IMR-90 (cell line): Measurements from ENCODE around the gene LAMA3. TPM values are rescaled to one million over a fixed set of nuclear protein-coding genes. Genes with fewer than 3 reads are reported as not detected.

Experiments used
- ATAC-seq: fragments of 200-7000 bp; cut with Tn5 transposase; 2 replicates; pipeline ENCODE4 v1.9.1; 2020; ENCODE audit warnings: low read depth, mild to moderate bottlenecking, moderate library complexity
- BruUV-seq: library from RNA; stranded (reverse); fragments of 400-500 nt; replicated peaks from 2 replicates; lab custom pipeline; 2021; lab: Mats Ljungman, UMichigan
- CTCF ChIA-PET: fragments of 300-600 bp; formaldehyde crosslinking; extraction: SDS; loops from one replicate; lab custom pipeline; 2021; ENCODE audit warnings: antibody characterized with exemption; lab: Yijun Ruan, JAX
- POLR2A ChIA-PET: fragments of 300-600 bp; sonication (Branson Sonifier 250); formaldehyde crosslinking; loops from one replicate; lab custom pipeline; 2022; ENCODE audit warnings: antibody characterized with exemption; ENCODE audit not compliant: unreplicated experiment; lab: Charles Lee
- DNase-seq: peaks from one replicate; pipeline ENCODE4 v3.0.0; 2013
- H2AFZ ChIP-seq: replicated peaks from 2 replicates; pipeline ENCODE3; 2013; ENCODE audit warnings: low read length, mild to moderate bottlenecking; ENCODE audit not compliant: poor library complexity
- H2AK5ac ChIP-seq: 2 replicates; pipeline ENCODE4 v1.6.1; 2013; ENCODE audit warnings: low read depth, low read length, inconsistent platforms
- H2AK9ac ChIP-seq: replicated peaks from 2 replicates; pipeline ENCODE3; 2013; ENCODE audit warnings: mild to moderate bottlenecking, low read depth, low read length, moderate library complexity; ENCODE audit not compliant: poor library complexity
- H2BK120ac ChIP-seq: 2 replicates; pipeline ENCODE4 v1.6.1; 2013; ENCODE audit warnings: low read depth, low read length, inconsistent platforms
- H2BK15ac ChIP-seq: 3 replicates; pipeline ENCODE4 v1.6.1; 2013; ENCODE audit warnings: low read depth, low read length, inconsistent platforms
- H2BK20ac ChIP-seq: 2 replicates; pipeline ENCODE4 v1.6.1; 2013; ENCODE audit warnings: low read depth, mild to moderate bottlenecking, inconsistent platforms, low read length, moderate library complexity
- H2BK5ac ChIP-seq: 2 replicates; pipeline ENCODE4 v1.6.1; 2013; ENCODE audit warnings: mild to moderate bottlenecking, low read depth, low read length, inconsistent platforms; ENCODE audit not compliant: poor library complexity, severe bottlenecking
- H3K14ac ChIP-seq: replicated peaks from 2 replicates; pipeline ENCODE4 v1.6.1; 2013; ENCODE audit warnings: low read depth, low read length, inconsistent platforms
- H3K18ac ChIP-seq: 2 replicates; pipeline ENCODE4 v1.6.1; 2013; ENCODE audit warnings: low read depth, low read length, control low read depth
- H3K23ac ChIP-seq: 2 replicates; pipeline ENCODE4 v1.6.1; 2013; ENCODE audit warnings: low read depth, low read length, inconsistent platforms
- H3K27ac ChIP-seq: 2 replicates; pipeline ENCODE4 v1.5.1; 2013; ENCODE audit warnings: mild to moderate bottlenecking, control low read depth, low read length; ENCODE audit not compliant: insufficient read depth
- H3K27me3 ChIP-seq: 2 replicates; pipeline ENCODE4 v1.6.1; 2013; ENCODE audit warnings: low read length; ENCODE audit not compliant: control insufficient read depth, insufficient read depth
- H3K36me3 ChIP-seq: 2 replicates; pipeline ENCODE4 v1.6.1; 2013; ENCODE audit warnings: low read length, mixed read lengths; ENCODE audit not compliant: control insufficient read depth, insufficient read depth
- H3K4ac ChIP-seq: 2 replicates; pipeline ENCODE4 v1.6.1; 2013; ENCODE audit warnings: low read depth, low read length, inconsistent platforms
- H3K4me1 ChIP-seq: 2 replicates; pipeline ENCODE4 v1.6.1; 2013; ENCODE audit warnings: low read length, mixed read lengths; ENCODE audit not compliant: control insufficient read depth, insufficient read depth
- H3K4me2 ChIP-seq: 2 replicates; pipeline ENCODE4 v1.6.1; 2013; ENCODE audit warnings: low read depth, mild to moderate bottlenecking, control low read depth, low read length, moderate library complexity
- H3K4me3 ChIP-seq: 2 replicates; pipeline ENCODE4 v1.5.1; 2013; ENCODE audit warnings: low read depth, mild to moderate bottlenecking, control low read depth, low read length, moderate library complexity; ENCODE audit not compliant: insufficient read depth
- H3K56ac ChIP-seq: 2 replicates; pipeline ENCODE4 v1.6.1; 2013; ENCODE audit warnings: low read length, inconsistent platforms; ENCODE audit not compliant: insufficient read depth; ENCODE audit errors: extremely low read depth
- H3K79me1 ChIP-seq, 2 experiments: 2 replicates each; pipeline ENCODE4 v1.6.1; 2013; ENCODE audit warnings: low read length in 2 of 2, inconsistent platforms in 1 of 2, low read depth in 1 of 2
- H3K9ac ChIP-seq: 2 replicates; pipeline ENCODE4 v1.6.1; 2013; ENCODE audit warnings: low read depth, low read length, control low read depth
- H3K9me1 ChIP-seq: 2 replicates; pipeline ENCODE4 v1.6.1; 2013; ENCODE audit warnings: low read length, inconsistent platforms; ENCODE audit not compliant: insufficient read depth
- H3K9me3 ChIP-seq: 2 replicates; pipeline ENCODE4 v1.6.1; 2013; ENCODE audit warnings: low read length; ENCODE audit not compliant: control insufficient read depth, insufficient read depth
- H4K20me1 ChIP-seq: 2 replicates; pipeline ENCODE4 v1.6.1; 2013; ENCODE audit warnings: low read length, inconsistent platforms; ENCODE audit not compliant: insufficient read depth
- H4K5ac ChIP-seq: 2 replicates; pipeline ENCODE4 v1.6.1; 2013; ENCODE audit warnings: mild to moderate bottlenecking, low read depth, low read length, control low read depth
- H4K8ac ChIP-seq, 2 experiments: 2 replicates each; pipeline ENCODE4 v1.6.1; 2013; ENCODE audit warnings: low read depth in 2 of 2, low read length in 2 of 2, control low read depth in 1 of 2, inconsistent platforms in 1 of 2
- H4K91ac ChIP-seq: 2 replicates; pipeline ENCODE4 v1.6.1; 2013; ENCODE audit warnings: low read depth, low read length, inconsistent platforms; ENCODE audit not compliant: insufficient read depth
- BHLHE40 ChIP-seq: fragments of 150-350 bp; IDR thresholded peaks from 2 replicates; pipeline ENCODE4 v1.6.1; 2016; ENCODE audit warnings: mild to moderate bottlenecking, low read depth, low read length
- CEBPB ChIP-seq: IDR thresholded peaks from 2 replicates; pipeline ENCODE4 v1.6.1; 2012; ENCODE audit warnings: low read depth, low read length, improper control_type of control experiment
- MAFK ChIP-seq: IDR thresholded peaks from 2 replicates; pipeline ENCODE4 v1.6.1; 2012; ENCODE audit warnings: low read depth, low read length, improper control_type of control experiment
- MXI1 ChIP-seq: IDR thresholded peaks from 2 replicates; pipeline ENCODE4 v1.6.1; 2012; ENCODE audit warnings: low read depth, mild to moderate bottlenecking, low read length, moderate library complexity, borderline replicate concordance
- NFE2L2 ChIP-seq: fragments of 150-350 bp; IDR thresholded peaks from 2 replicates; pipeline ENCODE4 v1.6.1; 2016; ENCODE audit warnings: low read depth, mild to moderate bottlenecking, low read length
- POLR2A ChIP-seq: IDR thresholded peaks from 2 replicates; pipeline ENCODE4 v1.6.1; 2012; ENCODE audit warnings: mild to moderate bottlenecking, low read depth, low read length
- RAD21 ChIP-seq: IDR thresholded peaks from 2 replicates; pipeline ENCODE4 v1.6.1; 2012; ENCODE audit warnings: low read length, improper control_type of control experiment
- RFX5 ChIP-seq: IDR thresholded peaks from 2 replicates; pipeline ENCODE4 v1.8.0; 2012; ENCODE audit warnings: low read depth, mild to moderate bottlenecking, low read length, moderate library complexity
- WGBS, 2 experiments: methylation state at CpG; one replicate each; pipeline versions ENCODE4 v1.1.5 to v1.1.7; 2013; ENCODE audit warnings: missing lambda C conversion rate in 2 of 2; ENCODE audit not compliant: insufficient read length in 1 of 2; ENCODE audit errors: extremely low coverage in 2 of 2; 5-methylcytosine and 5-hydroxymethylcytosine counted together
- dilution Hi-C: fragments of 300-500 bp; cut with HindIII; formaldehyde crosslinking; loops from one replicate; pipeline ENCODE4 v1.14.3; 2018; ENCODE audit warnings: low sequenced_read_pairs; ENCODE audit not compliant: unreplicated experiment
- in situ Hi-C: fragments of 300-500 bp; cut with MboI; formaldehyde crosslinking; loops from 3 replicates; pipeline ENCODE4 v1.14.3; 2019; ENCODE audit warnings: low sequenced_read_pairs, inconsistent platforms, mixed read lengths
- intact Hi-C: fragments of 100-400 bp; cut with micrococcal nuclease; formaldehyde crosslinking; loops from 2 replicates; pipeline ENCODE4 v1.10.0; 2022
- polyA plus RNA-seq, 3 experiments: library from polyadenylated mRNA; depleted of rRNA; stranded (reverse); fragments of >200 nt; gene quantifications; 2 replicates each; pipeline ENCODE4 v1.2.3, GENCODE V29; 2012; ENCODE audit warnings: low replicate concordance in 1 of 3
- total RNA-seq: library from RNA; depleted of rRNA; stranded (reverse); fragments of >200 nt; gene quantifications from 2 replicates; pipeline ENCODE4 v1.2.3, GENCODE V29; 2012
- TF ChIP-seq, protein P1 (sequence below): fragments of 150-350 bp; IDR thresholded peaks from 2 replicates; pipeline ENCODE4 v1.6.1; 2017; ENCODE audit warnings: mild to moderate bottlenecking, antibody characterized with exemption, low read length, low read depth
- TF ChIP-seq, protein P2 (sequence below): conservative IDR thresholded peaks from 2 replicates; pipeline ENCODE4 v1.5.1; 2012; ENCODE audit warnings: mild to moderate bottlenecking, low read depth, low read length, improper control_type of control experiment

LAMA3 gene
- total and polyA plus RNA-seq, 2 of the 4 experiments (the other 2 are of a cell fraction) = 0.18 to 0.19 TPM

DNA sequence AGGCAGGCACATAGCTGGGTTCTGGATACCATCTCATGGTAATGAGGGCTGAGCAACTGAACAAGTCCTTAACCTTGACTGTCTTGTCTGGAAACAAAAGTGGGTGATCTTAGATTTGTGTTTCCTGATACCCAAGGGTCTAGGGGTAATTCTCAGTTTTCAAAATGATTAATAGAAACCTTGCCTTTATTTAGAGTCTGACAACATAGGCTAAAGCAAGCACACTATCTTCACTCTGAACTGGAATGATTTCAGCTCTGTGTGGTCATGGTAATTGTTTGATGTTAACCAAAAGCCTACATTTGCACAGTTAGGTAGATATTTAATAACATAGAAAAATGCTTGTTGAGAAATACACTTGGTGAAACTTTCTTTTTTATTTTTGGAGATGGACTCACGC is 6.8 kb upstream of the LAMA3 start:
- POLR2A ChIA-PET = no interaction called here
- no peak overlapping the region for H2AK5ac ChIP-seq
- no peak for DNase-seq
- no peak overlapping the region for H2AK9ac ChIP-seq
- no peak overlapping the region for H3K23ac ChIP-seq
- no peak overlapping the region for H2BK5ac ChIP-seq
- ATAC-seq = no peak
- H3K27me3 ChIP-seq = peaks cover 41% of the 10 kb centered on the region
- H3K27ac ChIP-seq = no peak overlapping the region
- H4K20me1 ChIP-seq = no peaks in the 10 kb centered on the region
- H3K4me3 ChIP-seq = no peak overlapping the region
- H3K4ac ChIP-seq = no peak overlapping the region
- no peak overlapping the region for H2BK20ac ChIP-seq
- CTCF ChIA-PET = no interaction called here
- no peaks in the 10 kb centered on the region for H3K4me1 ChIP-seq
- no peaks in the 10 kb centered on the region for H3K79me1 ChIP-seq
- no peaks in the 10 kb centered on the region for H3K9me1 ChIP-seq
- in situ Hi-C loops = no loop called here
- dilution Hi-C loops = no loop called here
- WGBS, 2 experiments = no CpG with 5 or more reads among the region's 1 CpG
- H3K36me3 ChIP-seq = no peaks in the 10 kb centered on the region
- no peak overlapping the region for H3K4me2 ChIP-seq
- no peak overlapping the region for H2BK120ac ChIP-seq
- intact Hi-C loops = no loop called here
- no peak overlapping the region for H3K9ac ChIP-seq
- no peak overlapping the region for H3K18ac ChIP-seq
- H2AFZ ChIP-seq = no peak overlapping the region
- no peak overlapping the region for H3K14ac ChIP-seq
- BruUV-seq = no TSS peak
- no peaks in the 10 kb centered on the region for H3K9me3 ChIP-seq
- H2BK15ac ChIP-seq = no peak overlapping the region
- H3K56ac ChIP-seq = no peak overlapping the region
- H4K91ac ChIP-seq = no peak overlapping the region
- H4K5ac ChIP-seq = no peak overlapping the region
- TF ChIP-seq RAD21 (no peak), MXI1 (no peak), POLR2A (no peak), MAFK (no peak), RFX5 (no peak), NFE2L2 (no peak), BHLHE40 (no peak), CEBPB (no peak)
- TF ChIP-seq, protein P1, sequence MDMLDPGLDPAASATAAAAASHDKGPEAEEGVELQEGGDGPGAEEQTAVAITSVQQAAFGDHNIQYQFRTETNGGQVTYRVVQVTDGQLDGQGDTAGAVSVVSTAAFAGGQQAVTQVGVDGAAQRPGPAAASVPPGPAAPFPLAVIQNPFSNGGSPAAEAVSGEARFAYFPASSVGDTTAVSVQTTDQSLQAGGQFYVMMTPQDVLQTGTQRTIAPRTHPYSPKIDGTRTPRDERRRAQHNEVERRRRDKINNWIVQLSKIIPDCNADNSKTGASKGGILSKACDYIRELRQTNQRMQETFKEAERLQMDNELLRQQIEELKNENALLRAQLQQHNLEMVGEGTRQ = no peak
- TF ChIP-seq, protein P2, sequence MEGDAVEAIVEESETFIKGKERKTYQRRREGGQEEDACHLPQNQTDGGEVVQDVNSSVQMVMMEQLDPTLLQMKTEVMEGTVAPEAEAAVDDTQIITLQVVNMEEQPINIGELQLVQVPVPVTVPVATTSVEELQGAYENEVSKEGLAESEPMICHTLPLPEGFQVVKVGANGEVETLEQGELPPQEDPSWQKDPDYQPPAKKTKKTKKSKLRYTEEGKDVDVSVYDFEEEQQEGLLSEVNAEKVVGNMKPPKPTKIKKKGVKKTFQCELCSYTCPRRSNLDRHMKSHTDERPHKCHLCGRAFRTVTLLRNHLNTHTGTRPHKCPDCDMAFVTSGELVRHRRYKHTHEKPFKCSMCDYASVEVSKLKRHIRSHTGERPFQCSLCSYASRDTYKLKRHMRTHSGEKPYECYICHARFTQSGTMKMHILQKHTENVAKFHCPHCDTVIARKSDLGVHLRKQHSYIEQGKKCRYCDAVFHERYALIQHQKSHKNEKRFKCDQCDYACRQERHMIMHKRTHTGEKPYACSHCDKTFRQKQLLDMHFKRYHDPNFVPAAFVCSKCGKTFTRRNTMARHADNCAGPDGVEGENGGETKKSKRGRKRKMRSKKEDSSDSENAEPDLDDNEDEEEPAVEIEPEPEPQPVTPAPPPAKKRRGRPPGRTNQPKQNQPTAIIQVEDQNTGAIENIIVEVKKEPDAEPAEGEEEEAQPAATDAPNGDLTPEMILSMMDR = no peak
- H4K8ac ChIP-seq = no peak overlapping the region
